ENCODE measurements around the gene AGAP1. TPM values are rescaled to one million over a fixed set of nuclear protein-coding genes. Genes with fewer than 3 reads are reported as not detected.

Gene AGAP1
- total RNA-seq, 2 experiments from 2014 or later = 1.8 to 2.0 TPM

DNA sequence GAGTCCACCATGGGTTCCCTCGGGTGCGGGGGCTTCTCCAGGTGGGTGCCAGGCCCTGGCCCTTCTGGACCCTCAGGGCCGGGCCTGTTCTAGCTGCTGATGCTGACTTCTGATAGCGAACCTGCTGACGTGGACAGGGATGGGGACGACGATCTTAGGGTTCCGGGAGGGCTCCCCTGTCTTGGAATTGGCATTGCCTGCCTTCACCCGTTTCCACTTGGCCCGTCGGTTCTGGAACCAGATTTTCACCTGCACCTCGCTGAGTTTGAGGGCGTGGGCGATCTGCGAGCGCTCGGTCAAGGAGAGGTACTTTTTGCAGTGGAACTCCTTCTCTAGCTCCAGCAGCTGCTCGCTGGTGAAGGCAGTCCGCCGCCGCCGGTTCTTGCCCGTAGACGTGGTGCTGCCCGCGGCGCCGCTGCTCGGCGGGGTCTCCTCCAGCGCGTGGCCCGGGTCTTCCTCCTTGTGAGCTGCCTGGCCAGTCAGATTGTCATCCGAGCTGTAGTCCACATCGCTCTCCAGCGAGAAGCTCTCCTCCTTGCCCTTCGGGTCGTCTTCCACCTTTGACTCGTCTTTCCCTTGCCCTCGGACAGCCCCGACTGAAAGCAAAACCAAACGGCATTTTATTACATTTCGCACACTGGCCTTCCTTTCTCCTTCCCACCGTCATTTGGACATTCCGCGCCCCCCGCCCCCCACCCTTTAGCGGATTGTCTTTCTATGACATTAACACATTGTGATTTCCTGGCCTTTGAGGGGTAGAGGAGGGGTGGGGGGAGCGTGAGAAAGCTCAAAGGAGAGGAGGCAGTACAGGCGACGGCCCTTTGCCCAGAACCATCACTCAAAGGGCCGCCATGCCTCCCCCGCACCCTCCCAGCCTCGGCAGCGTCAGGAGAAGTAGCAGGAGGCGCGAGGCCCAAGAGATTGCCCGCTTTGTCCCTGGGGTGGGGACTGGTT is 672.3 kb downstream of the AGAP1 start:
- ChIA-PET POLR2A (no interaction called here), CTCF (interaction anchor here (1.0 to 2.0 kb wide), 3 partner anchors 12 to 387 kb away, joined by 3 to 12 read pairs (median 4); no protein-coding TSS in a partner anchor)
- intact Hi-C loops (cut with micrococcal nuclease) = loop anchor here (10.0 kb wide), 1 partner anchor 491 kb away; no protein-coding TSS in a partner anchor
- Mint-ChIP-seq H3K36me3 (no peaks in the 10 kb centered on the region), H3K9me3 (no peaks in the 10 kb centered on the region), H3K27me3 (peaks cover 62% of the 10 kb centered on the region), H3K27ac (no peak overlapping the region), H3K4me1 (ENCODE audit: low read depth) (peaks cover 14% of the 10 kb centered on the region), H3K4me3 (peak overlapping the region; percentile 4)
- DNase-seq = no peak

GRCh38 chr2:236166796-236167296 is 673.0 kb downstream of the AGAP1 start:
- H3K27me3 Mint-ChIP-seq = peaks cover 61% of the 10 kb centered on the region
- ChIA-PET CTCF (interaction anchor here (2.0 kb wide), 1 partner anchor 11 kb away, joined by 12 read pairs; no protein-coding TSS in a partner anchor), POLR2A (no interaction called here)
- peaks cover 14% of the 10 kb centered on the region for H3K4me1 Mint-ChIP-seq (ENCODE audit: low read depth)
- no peaks in the 10 kb centered on the region for H3K36me3 Mint-ChIP-seq
- H3K4me3 Mint-ChIP-seq = no peak overlapping the region
- intact Hi-C loops (cut with micrococcal nuclease) = loop anchor here (1.0 to 10.0 kb wide), 2 partner anchors 13 to 492 kb away; no protein-coding TSS in a partner anchor
- no peak for DNase-seq
- H3K27ac Mint-ChIP-seq = no peak overlapping the region
- no peaks in the 10 kb centered on the region for H3K9me3 Mint-ChIP-seq

- H3K27me3 Mint-ChIP-seq = peaks cover 59% of the 10 kb centered on the region
These were observed 673.7 kb downstream of the AGAP1 start for GRCh38 chr2:236167297-236168109.

DNA sequence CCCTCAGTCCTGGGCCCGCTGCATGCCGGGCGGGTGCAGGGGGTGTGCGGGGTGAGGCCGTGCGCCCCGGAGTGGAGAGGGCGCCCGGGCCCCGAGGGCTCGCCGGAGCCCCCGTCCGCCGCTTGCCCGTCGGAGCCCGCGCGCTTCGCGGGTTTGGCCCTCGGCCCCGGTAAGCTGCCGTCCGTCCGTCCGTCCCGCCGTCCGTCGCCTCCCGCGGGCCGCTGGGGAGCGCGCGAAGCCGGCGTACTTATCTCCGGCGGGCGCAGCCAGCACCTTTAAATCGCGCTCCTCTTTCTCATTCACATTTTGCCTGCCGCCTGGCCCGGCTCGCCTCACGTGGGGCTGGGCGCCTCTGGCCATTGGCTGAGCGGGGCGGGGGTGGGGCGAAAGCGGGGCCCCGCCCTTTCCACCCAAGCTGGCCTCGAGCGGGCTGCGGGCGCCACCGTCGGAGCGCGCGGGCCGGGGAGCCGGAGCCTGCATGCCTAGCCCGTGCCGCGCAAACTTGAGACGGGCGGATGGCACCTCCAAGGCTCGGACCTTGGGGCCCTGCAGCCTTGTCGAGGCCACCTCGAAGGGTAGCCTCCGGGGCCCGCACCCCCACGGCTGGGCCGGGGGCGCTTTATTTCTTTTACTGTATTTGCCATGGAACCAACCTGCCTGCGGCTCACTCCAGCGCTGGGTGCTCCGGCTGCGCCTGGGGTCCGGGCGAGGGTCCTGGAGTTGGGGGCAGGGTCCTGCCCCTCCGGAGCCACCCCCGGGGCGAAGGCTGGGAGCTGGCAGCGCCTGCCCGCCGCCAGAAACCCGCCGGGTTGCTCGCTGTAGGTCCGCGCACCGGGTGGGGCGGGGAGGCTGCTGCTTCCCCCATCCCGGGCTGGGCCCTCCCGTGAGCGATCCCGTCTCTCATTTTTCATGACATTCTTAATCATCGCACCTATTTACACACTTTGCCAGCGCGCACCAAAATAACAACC is 674.6 kb downstream of the AGAP1 start, which contains the start of gene GBX2:
Gene GBX2 (minus strand): TSS at position 277 of the 971 bp plus-strand sequence. CDS start 415 bp downstream, outside the sequence.
- Mint-ChIP-seq H3K27ac (peak within 1 kb of the TSS; percentile 60), H3K4me3 (no peak within 1 kb of the TSS), H3K9me3 (no peaks in the 10 kb centered on the region), H3K36me3 (no peaks in the 10 kb centered on the region), H3K27me3 (peaks cover 56% of the 10 kb centered on the region), H3K4me1 (ENCODE audit: low read depth) (peaks cover 17% of the 10 kb centered on the region)
- DNase-seq = no peak
- CTCF ChIA-PET = interaction anchor here (0.8 to 1.7 kb wide), 2 partner anchors 12 to 389 kb away, joined by 3 to 7 read pairs; no protein-coding TSS in a partner anchor
- intact Hi-C loops (cut with micrococcal nuclease) = loop anchor here (10.0 kb wide), 1 partner anchor 494 kb away; no protein-coding TSS in a partner anchor
- POLR2A ChIA-PET = no interaction called here

More at GRCh38 chr2:236167297-236168109, 673.7 kb downstream of the AGAP1 start:
- intact Hi-C loops (cut with micrococcal nuclease) = loop anchor here (1.0 to 10.0 kb wide), 2 partner anchors 13 to 493 kb away; no protein-coding TSS in a partner anchor
- ChIA-PET POLR2A (no interaction called here), CTCF (no interaction called here)
- DNase-seq = no peak
- Mint-ChIP-seq H3K36me3 (no peaks in the 10 kb centered on the region), H3K27ac (no peak overlapping the region), H3K4me3 (no peak overlapping the region), H3K9me3 (no peaks in the 10 kb centered on the region), H3K4me1 (ENCODE audit: low read depth) (peaks cover 17% of the 10 kb centered on the region)

- Mint-ChIP-seq H3K4me1 (ENCODE audit: low read depth) (peaks cover 17% of the 10 kb centered on the region), H3K27ac (peak overlapping the region; percentile 60), H3K36me3 (no peaks in the 10 kb centered on the region), H3K9me3 (no peaks in the 10 kb centered on the region), H3K27me3 (peaks cover 64% of the 10 kb centered on the region), H3K4me3 (peak overlapping the region; percentile 8)
- no peak for DNase-seq
- ChIA-PET POLR2A (no interaction called here), CTCF (interaction anchor here (0.8 to 2.6 kb wide), 4 partner anchors 10 to 390 kb away, joined by 3 to 7 read pairs (median 5); no protein-coding TSS in a partner anchor)
- intact Hi-C loops (cut with micrococcal nuclease) = loop anchor here (10.0 kb wide), 1 partner anchor 494 kb away; no protein-coding TSS in a partner anchor
These were observed 675.4 kb downstream of the AGAP1 start for GRCh38 chr2:236169151-236169721.

GRCh38 chr2:236169741-236170589 is 676.1 kb downstream of the AGAP1 start:
- Mint-ChIP-seq H3K27ac (peak overlapping the region; percentile 60), H3K4me1 (ENCODE audit: low read depth) (peaks cover 15% of the 10 kb centered on the region), H3K27me3 (peaks cover 68% of the 10 kb centered on the region), H3K36me3 (no peaks in the 10 kb centered on the region), H3K9me3 (no peaks in the 10 kb centered on the region), H3K4me3 (peak overlapping the region; percentile 8)
- intact Hi-C loops (cut with micrococcal nuclease) = loop anchor here (10.0 kb wide), 2 partner anchors 235 to 495 kb away; no protein-coding TSS in a partner anchor
- POLR2A ChIA-PET = no interaction called here
- CTCF ChIA-PET = interaction anchor here (1.2 to 2.6 kb wide), 4 partner anchors 9 to 391 kb away, joined by 4 to 7 read pairs (median 6); no protein-coding TSS in a partner anchor
- no peak for DNase-seq

- POLR2A ChIA-PET = no interaction called here
- no peaks in the 10 kb centered on the region for H3K36me3 Mint-ChIP-seq
These were observed 676.8 kb downstream of the AGAP1 start for GRCh38 chr2:236170590-236171165.

DNA sequence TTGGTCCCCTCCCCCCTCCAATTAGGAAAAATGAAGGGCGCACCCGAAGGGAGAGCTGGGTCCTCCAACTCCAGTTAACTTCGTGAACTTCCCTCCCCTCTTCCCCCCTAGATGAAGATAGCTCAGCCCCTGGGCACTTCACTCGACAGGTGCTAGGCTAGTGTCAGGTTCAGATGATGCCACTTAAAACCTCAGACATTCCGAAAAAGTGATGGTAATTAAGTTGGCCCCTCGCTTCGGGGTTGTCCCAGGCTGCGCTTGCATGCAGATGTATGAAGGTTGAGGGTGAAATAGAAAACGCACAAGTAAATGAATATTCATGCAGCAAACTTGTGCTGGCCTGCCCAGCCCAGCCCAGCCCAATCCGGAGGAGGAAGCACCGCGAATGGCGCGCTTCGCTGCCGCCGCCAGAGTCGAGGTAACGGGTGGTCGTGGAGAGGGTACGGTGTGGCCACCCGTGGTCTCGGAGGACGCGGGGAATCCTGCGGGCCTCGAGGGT is 677.4 kb downstream of the AGAP1 start:
- Mint-ChIP-seq H3K27ac (no peak overlapping the region), H3K27me3 (peaks cover 65% of the 10 kb centered on the region), H3K36me3 (no peaks in the 10 kb centered on the region), H3K9me3 (no peaks in the 10 kb centered on the region), H3K4me3 (no peak overlapping the region), H3K4me1 (ENCODE audit: low read depth) (peaks cover 13% of the 10 kb centered on the region)
- POLR2A ChIA-PET = no interaction called here
- CTCF ChIA-PET = interaction anchor here (1.2 to 2.6 kb wide), 2 partner anchors 10 to 392 kb away, joined by 6 read pairs; no protein-coding TSS in a partner anchor
- intact Hi-C loops (cut with micrococcal nuclease) = loop anchor here (10.0 kb wide), 1 partner anchor 236 kb away; no protein-coding TSS in a partner anchor
- DNase-seq = no peak

More at GRCh38 chr2:236170590-236171165, 676.8 kb downstream of the AGAP1 start:
- no peaks in the 10 kb centered on the region for H3K9me3 Mint-ChIP-seq
- CTCF ChIA-PET = interaction anchor here (1.2 to 2.6 kb wide), 3 partner anchors 8 to 391 kb away, joined by 4 to 6 read pairs (median 6); no protein-coding TSS in a partner anchor
- no peak for DNase-seq
- intact Hi-C loops (cut with micrococcal nuclease) = loop anchor here (10.0 kb wide), 1 partner anchor 236 kb away; no protein-coding TSS in a partner anchor
- no peak overlapping the region for H3K27ac Mint-ChIP-seq
- H3K27me3 Mint-ChIP-seq = peaks cover 66% of the 10 kb centered on the region
- H3K4me1 Mint-ChIP-seq (ENCODE audit: low read depth) = peaks cover 15% of the 10 kb centered on the region
- no peak overlapping the region for H3K4me3 Mint-ChIP-seq

DNA sequence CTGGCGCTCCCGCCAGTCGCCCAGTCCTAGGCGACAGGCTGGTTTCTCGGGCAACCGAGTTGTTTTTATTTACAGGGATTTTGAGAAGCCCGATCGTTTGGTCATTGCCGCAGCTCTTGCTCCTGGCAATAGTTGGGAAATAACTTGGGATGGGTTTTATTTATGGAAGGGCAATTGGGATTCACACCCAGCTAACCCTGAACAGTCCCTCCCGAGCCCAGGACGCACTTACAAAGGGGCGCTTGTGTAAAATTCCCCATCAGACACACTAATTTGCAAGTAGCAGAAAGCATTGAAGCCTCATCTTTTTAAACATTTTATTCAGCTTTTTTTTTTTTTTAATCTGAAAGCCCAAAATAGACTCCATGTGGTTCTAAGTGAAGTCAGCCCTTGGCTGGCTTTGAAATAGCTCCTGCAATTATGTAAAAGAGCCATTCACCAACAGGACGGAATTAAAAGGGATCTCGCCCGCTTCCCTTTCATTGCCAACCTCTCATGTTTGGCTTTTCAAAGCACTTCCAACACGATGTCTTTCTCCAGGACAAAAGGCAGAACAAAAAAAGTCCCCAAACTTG is 677.9 kb downstream of the AGAP1 start:
- DNase-seq = no peak
- Mint-ChIP-seq H3K9me3 (no peaks in the 10 kb centered on the region), H3K4me1 (ENCODE audit: low read depth) (peaks cover 8% of the 10 kb centered on the region), H3K36me3 (no peaks in the 10 kb centered on the region), H3K27me3 (peaks cover 63% of the 10 kb centered on the region), H3K27ac (no peak overlapping the region), H3K4me3 (no peak overlapping the region)
- intact Hi-C loops (cut with micrococcal nuclease) = loop anchor here (10.0 kb wide), 1 partner anchor 237 kb away; no protein-coding TSS in a partner anchor
- POLR2A ChIA-PET = no interaction called here
- CTCF ChIA-PET = interaction anchor here (0.8 to 2.6 kb wide), 2 partner anchors 8 to 392 kb away, joined by 3 to 6 read pairs; no protein-coding TSS in a partner anchor
